BJ (cell line): ENCODE measurements around the gene SSC5D. TPM values are rescaled to one million over a fixed set of nuclear protein-coding genes. Genes with fewer than 3 reads are reported as not detected.

ENCODE experiments used
- CTCF ChIA-PET: fragments of 350-600 bp; formaldehyde crosslinking; extraction: SDS; loops from one replicate; lab custom pipeline; 2021; ENCODE audit warnings: antibody characterized with exemption, inconsistent platforms; lab: Yijun Ruan, JAX
- POLR2A ChIA-PET: fragments of 300-600 bp; sonication (Branson Sonifier 250); formaldehyde crosslinking; extraction: SDS; loops from one replicate; lab custom pipeline; 2021; ENCODE audit warnings: antibody characterized with exemption; lab: Charles Lee
- DNase-seq: peaks from one replicate; pipeline ENCODE4 v3.0.0-alpha.2; 2011; ENCODE audit warnings: low read depth
- H3K27me3 ChIP-seq: 2 replicates; pipeline ENCODE4 v1.6.0; 2011; ENCODE audit warnings: low read length; ENCODE audit not compliant: control insufficient read depth, insufficient read depth
- H3K36me3 ChIP-seq: 2 replicates; pipeline ENCODE4 v1.5.1; 2011; ENCODE audit warnings: low read length; ENCODE audit not compliant: control insufficient read depth, insufficient read depth
- H3K4me3 ChIP-seq: 2 replicates; pipeline ENCODE4 v1.5.1; 2011; ENCODE audit warnings: low read depth, mild to moderate bottlenecking, control low read depth, low read length
- polyA plus RNA-seq: library from polyadenylated mRNA; depleted of rRNA; stranded (reverse); fragments of >200 nt; gene quantifications from 2 replicates; pipeline ENCODE4 v1.2.3, GENCODE V29; 2011
- TF ChIP-seq, protein P1 (sequence below): IDR thresholded peaks from 2 replicates; pipeline ENCODE4 v1.5.1; 2011; ENCODE audit warnings: low read depth, mild to moderate bottlenecking, control low read depth, inconsistent platforms, low read length, moderate library complexity; ENCODE audit not compliant: insufficient read depth

Gene SSC5D
- polyA plus RNA-seq, 1 experiment, result 8.2 TPM

DNA sequence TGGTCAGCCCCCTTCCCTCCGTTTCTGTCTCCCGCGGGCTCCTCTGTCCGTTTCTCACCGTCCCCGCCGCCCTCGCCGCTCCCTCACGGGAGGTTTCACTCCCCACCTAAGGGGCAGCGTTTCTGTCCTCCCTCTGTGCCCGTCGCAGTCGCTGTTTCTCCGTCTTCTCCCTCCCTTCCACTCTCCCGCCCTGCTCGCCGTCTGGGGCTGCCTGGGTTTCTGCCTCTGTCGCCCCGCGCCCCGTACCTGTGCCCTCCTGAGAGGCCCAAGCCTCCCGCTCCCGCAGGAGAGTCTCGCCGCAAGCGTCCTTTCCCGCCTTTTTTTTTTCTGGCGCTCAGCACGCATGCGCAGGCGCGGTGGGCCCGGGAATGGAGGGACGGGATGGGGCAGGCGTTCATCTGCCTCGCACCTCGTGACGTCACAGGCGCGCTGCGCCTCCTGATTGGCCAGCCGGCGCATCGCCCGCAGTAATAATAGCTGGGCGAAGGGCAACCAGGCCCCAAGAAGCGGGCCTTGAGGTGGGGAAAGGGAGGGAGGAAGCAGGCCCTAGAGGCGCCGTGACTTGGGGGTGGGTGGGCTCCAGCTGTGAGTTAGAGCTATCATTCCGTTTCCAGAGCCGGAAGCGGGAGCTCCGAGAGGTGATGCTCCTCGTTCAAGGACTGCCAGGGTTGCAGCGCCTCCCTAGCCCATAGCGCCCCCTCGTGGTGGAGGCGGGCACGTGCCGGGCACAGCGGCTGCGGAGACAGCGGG, 15.4 kb downstream of the SSC5D start:
- TF ChIP-seq, protein P1, sequence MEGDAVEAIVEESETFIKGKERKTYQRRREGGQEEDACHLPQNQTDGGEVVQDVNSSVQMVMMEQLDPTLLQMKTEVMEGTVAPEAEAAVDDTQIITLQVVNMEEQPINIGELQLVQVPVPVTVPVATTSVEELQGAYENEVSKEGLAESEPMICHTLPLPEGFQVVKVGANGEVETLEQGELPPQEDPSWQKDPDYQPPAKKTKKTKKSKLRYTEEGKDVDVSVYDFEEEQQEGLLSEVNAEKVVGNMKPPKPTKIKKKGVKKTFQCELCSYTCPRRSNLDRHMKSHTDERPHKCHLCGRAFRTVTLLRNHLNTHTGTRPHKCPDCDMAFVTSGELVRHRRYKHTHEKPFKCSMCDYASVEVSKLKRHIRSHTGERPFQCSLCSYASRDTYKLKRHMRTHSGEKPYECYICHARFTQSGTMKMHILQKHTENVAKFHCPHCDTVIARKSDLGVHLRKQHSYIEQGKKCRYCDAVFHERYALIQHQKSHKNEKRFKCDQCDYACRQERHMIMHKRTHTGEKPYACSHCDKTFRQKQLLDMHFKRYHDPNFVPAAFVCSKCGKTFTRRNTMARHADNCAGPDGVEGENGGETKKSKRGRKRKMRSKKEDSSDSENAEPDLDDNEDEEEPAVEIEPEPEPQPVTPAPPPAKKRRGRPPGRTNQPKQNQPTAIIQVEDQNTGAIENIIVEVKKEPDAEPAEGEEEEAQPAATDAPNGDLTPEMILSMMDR, result peak; percentile 98
- DNase-seq, result peak; percentile 31
- ChIA-PET POLR2A (interaction anchor here (0.6 to 1.2 kb wide), 2 partner anchors 11 to 37 kb away, joined by 4 to 11 read pairs; no protein-coding TSS in a partner anchor), CTCF (interaction anchor here (0.6 to 3.1 kb wide), 42 partner anchors 10 to 371 kb away, joined by 3 to 106 read pairs (median 5); partner anchors contain the start of genes FIZ1, ISOC2, NAT14 and SSC5D)
- peak overlapping the region; percentile 45 for H3K4me3 ChIP-seq
- H3K27me3 ChIP-seq, result no peaks in the 10 kb centered on the region
- H3K36me3 ChIP-seq, result peaks cover 23% of the 10 kb centered on the region

DNA sequence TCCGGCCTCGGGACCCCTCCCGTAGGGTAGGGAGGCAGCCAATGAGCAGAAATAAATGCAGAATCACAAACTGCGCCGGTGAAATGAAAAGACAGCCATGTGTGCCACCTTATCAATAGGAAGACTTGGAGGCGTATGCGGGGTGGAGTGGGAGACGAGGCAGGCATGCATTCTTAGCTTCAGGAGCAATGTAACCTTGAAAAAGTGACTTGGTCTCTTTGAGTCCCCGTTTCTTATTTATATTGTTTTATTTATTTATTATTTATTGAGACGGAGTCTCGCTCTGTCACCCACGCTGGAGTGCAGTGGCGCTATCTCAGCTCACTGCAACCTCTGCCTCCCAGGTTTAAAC, 16.0 kb downstream of the SSC5D start:
- TF ChIP-seq, protein P1, result no peak
- Histone ChIP-seq H3K27me3 (no peaks in the 10 kb centered on the region), H3K36me3 (peaks cover 22% of the 10 kb centered on the region), H3K4me3 (no peak overlapping the region)
- DNase-seq, result no peak
- ChIA-PET CTCF (interaction anchor here (0.6 to 3.1 kb wide), 41 partner anchors 10 to 372 kb away, joined by 3 to 106 read pairs (median 5); partner anchors contain the start of genes ISOC2, NAT14, SSC5D and TMEM238), POLR2A (interaction anchor here (0.6 to 1.2 kb wide), 2 partner anchors 11 to 38 kb away, joined by 4 to 11 read pairs; no protein-coding TSS in a partner anchor)

DNA sequence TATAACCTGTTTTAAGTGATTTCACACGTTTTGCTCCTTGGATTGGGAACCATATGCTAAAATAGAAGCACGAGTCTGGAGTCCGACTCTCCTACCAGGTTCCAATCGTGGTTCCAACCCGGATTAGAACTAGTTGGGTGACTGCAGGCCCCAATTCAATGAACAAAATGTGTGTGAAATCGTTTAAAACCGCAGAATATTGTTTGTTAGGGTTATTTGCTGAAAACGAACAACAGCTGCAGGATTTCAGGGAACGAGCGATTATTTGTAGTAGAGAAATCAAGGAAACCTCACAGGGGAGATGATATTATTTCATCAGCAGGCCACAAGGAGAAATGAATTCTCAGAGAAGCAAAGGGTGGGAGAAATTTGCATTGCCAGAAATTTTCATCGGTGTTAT, 16.7 kb downstream of the SSC5D start:
- Histone ChIP-seq H3K27me3 (no peaks in the 10 kb centered on the region), H3K4me3 (no peak overlapping the region), H3K36me3 (peaks cover 18% of the 10 kb centered on the region)
- ChIA-PET CTCF (interaction anchor here (0.8 to 3.1 kb wide), 20 partner anchors 9 to 369 kb away, joined by 3 to 106 read pairs (median 8); partner anchors contain the start of genes NAT14, SSC5D, TMEM238 and ZNF628), POLR2A (no interaction called here)
- TF ChIP-seq, protein P1, result no peak
- DNase-seq, result no peak

DNA sequence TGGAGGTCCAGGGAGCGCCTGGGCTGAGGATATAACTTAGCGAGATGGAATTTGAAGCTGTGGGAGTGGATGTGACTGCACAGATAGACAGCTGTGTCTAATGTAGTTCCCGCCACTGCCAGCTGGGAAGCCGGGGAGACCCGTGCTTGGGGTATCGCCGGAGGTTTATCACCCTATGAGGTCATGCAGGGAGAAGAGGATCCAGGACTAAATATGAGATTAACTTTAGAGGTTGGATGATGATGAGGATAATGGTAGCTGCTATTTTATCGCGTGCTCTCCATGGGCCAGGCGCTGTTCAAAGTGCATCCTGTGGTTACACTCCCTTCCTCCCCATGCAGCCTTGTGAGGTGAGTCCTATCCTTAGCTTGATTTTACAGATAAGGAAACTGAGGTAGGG, 19.9 kb downstream of the SSC5D start:
- Histone ChIP-seq H3K36me3 (peaks cover 14% of the 10 kb centered on the region), H3K4me3 (no peak overlapping the region), H3K27me3 (no peaks in the 10 kb centered on the region)
- TF ChIP-seq, protein P1, result no peak
- ChIA-PET POLR2A (no interaction called here), CTCF (interaction anchor here (0.7 to 3.0 kb wide), 4 partner anchors 8 to 125 kb away, joined by 3 to 23 read pairs (median 6); no protein-coding TSS in a partner anchor)
- DNase-seq, result no peak

DNA sequence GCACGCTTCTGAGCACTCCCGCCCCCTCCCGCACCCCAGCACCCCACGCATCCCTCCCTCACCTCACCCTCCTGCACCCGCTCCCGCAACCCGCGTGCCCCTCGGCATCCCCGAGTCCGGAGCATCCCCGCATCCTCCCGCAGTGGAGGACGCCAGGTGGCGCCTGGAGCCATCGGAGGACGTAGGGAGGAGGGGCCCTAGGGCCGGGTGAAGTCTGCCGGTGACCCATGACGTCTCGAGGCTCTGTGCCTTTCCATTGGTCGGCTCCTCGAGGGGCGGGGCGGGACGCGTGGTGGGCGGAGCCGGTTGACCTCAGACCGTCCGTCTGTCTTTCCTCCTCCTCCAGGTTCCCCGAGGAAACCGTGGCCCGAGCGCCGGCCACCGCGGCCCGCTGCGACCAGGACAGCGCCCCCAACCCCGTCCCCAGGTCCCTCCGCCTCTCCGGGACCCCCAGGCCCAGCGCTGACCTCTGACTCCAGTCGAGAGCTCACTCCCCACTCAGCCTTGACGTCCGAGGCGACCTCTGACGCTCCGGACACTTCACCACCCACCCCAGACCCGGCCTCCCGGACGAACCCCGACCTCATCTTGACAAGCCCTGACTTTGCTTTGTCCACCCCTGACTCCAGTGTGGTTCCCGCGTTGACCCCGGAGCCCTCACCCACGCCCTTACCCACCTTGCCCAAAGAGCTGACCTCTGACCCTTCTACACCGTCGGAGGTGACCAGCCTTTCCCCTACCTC, 28.8 kb downstream of the SSC5D start:
- Histone ChIP-seq H3K27me3 (no peaks in the 10 kb centered on the region), H3K4me3 (peak overlapping the region; percentile 34), H3K36me3 (peaks cover 13% of the 10 kb centered on the region)
- TF ChIP-seq, protein P1, result peak; percentile 98
- CTCF ChIA-PET, result interaction anchor here (0.7 to 9.4 kb wide), 9 partner anchors 9 to 114 kb away, joined by 3 to 58 read pairs (median 6); partner anchors contain the start of gene ZNF865
- POLR2A ChIA-PET, result no interaction called here
- no peak for DNase-seq
